H1 (cell line): ENCODE results near the gene SGSM1.

Experiments used
- BACH1 ChIP-seq: IDR thresholded peaks from 2 replicates; pipeline ENCODE4 v1.6.1; 2012; ENCODE audit warnings: low read length, improper control_type of control experiment
- CBX5 ChIP-seq: fragments of 300-800, 300-1000 bp; sonication (generic); IDR thresholded peaks from 2 replicates; pipeline ENCODE4 v1.7.1; 2016; ENCODE audit warnings: antibody characterized with exemption, low read length, low read depth
- CTCF ChIP-seq, 3 experiments: IDR thresholded peaks; 1 replicate in 2 of 3; 2 replicates in 1 of 3; pipeline versions ENCODE4 v1.5.1 to v1.6.1; 2011; ENCODE audit warnings: low read length in 3 of 3, mild to moderate bottlenecking in 3 of 3, inconsistent platforms in 2 of 3, low read depth in 1 of 3, moderate library complexity in 1 of 3; ENCODE audit not compliant: insufficient read depth in 1 of 3; ENCODE audit errors: control extremely low read depth in 1 of 3
- EGR1 ChIP-seq: IDR thresholded peaks from 2 replicates; pipeline ENCODE4 v1.6.1; 2011; ENCODE audit warnings: low read depth, low read length, borderline replicate concordance
- EZH2 ChIP-seq: fragments of 200-600 bp; sonication (generic); IDR thresholded peaks from 2 replicates; pipeline ENCODE4 v1.7.1; 2012; ENCODE audit warnings: low read depth, mild to moderate bottlenecking, moderate library complexity, low read length, inconsistent platforms; ENCODE audit not compliant: severe bottlenecking
- FOSL1 ChIP-seq: IDR thresholded peaks from 2 replicates; pipeline ENCODE4 v1.6.1; 2011; ENCODE audit warnings: mild to moderate bottlenecking, low read depth, low read length, moderate library complexity; ENCODE audit not compliant: insufficient read depth
- POLR2A ChIP-seq, 2 experiments: IDR thresholded peaks; 1 replicate in 1 of 2; 2 replicates in 1 of 2; pipeline ENCODE4 v1.6.1; 2011; ENCODE audit warnings: low read depth in 2 of 2, low read length in 2 of 2, mild to moderate bottlenecking in 2 of 2; ENCODE audit errors: control extremely low read depth in 1 of 2
- POLR2AphosphoS5 ChIP-seq: IDR thresholded peaks from 2 replicates; pipeline ENCODE4 v1.6.1; 2011; ENCODE audit warnings: low read depth, low read length
- RAD21 ChIP-seq, 2 experiments: IDR thresholded peaks in 1 of 2; conservative IDR thresholded peaks in 1 of 2; 2 replicates each; pipeline ENCODE4 v1.6.1; 2011; ENCODE audit warnings: low read depth in 2 of 2, low read length in 2 of 2, improper control_type of control experiment in 1 of 2, inconsistent platforms in 1 of 2, mild to moderate bottlenecking in 1 of 2, moderate library complexity in 1 of 2
- RFX5 ChIP-seq: IDR thresholded peaks from 2 replicates; pipeline ENCODE4 v1.6.1; 2011; ENCODE audit warnings: low read depth, low read length, improper control_type of control experiment, borderline replicate concordance
- SP2 ChIP-seq: IDR thresholded peaks from 2 replicates; pipeline ENCODE4 v1.6.1; 2012; ENCODE audit warnings: mild to moderate bottlenecking, low read length, inconsistent platforms
- SUZ12 ChIP-seq: fragments of 200-600 bp; sonication (generic); IDR thresholded peaks from 2 replicates; pipeline ENCODE4 v1.6.1; 2012; ENCODE audit warnings: mild to moderate bottlenecking, inconsistent platforms, low read length, moderate library complexity, mixed read lengths
- TF ChIP-seq, protein P1 (sequence below): IDR thresholded peaks from 2 replicates; pipeline ENCODE4 v1.6.1; 2011; ENCODE audit warnings: low read depth, mild to moderate bottlenecking, low read length; ENCODE audit not compliant: insufficient read depth

DNA sequence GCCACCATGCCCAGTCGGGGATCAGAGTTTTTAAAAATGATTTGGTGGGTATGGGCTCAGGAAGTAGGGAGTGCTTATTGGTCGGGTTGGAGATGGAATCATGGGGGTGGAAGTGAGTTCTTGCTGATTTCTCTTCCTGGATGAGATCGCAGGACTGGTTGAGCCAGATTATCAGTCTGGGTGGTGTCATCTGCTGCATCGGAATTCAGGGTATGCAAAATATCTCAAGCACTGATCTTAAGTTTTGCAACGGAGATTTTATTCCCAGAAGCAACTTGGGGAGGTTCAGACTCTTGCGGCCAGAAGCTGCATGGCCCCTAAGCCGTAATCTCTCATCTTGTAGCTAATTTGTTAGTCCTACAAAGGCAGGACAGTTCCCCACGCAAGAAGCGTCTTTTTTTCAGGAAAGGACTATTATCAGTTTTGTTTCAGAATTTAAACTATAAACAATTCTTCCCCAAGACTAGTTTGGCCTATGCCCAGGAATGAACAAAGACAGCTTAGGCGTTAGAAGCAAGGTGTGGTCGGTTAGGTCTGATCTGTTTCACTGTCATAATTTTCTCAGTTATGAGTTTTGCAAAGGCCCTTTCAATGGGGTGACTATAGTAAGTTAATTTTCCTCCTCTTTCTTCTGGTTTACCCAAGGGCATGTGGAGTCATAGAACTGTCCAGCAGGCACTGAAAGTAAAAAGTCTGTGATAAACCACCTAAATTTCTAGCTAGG is 30.1 kb upstream of the SGSM1 start:
- TF ChIP-seq CTCF (IDR thresholded peaks at IDR 0.05; ENCODE audit: control extremely low read depth in 1 of 3, insufficient read depth in 1 of 3, low read depth in 1 of 3, low read length in 3 of 3) (no peak), RFX5 (no peak), POLR2AphosphoS5 (no peak), EZH2 (no peak), POLR2A (IDR thresholded peaks at IDR 0.05; ENCODE audit: control extremely low read depth in 1 of 2, low read depth in 2 of 2, low read length in 2 of 2) (no peak), EGR1 (no peak), SUZ12 (no peak), FOSL1 (no peak), RAD21 (IDR thresholded peaks at IDR 0.05 in 1 of 2, conservative IDR thresholded peaks at IDR 0.05 in 1 of 2; ENCODE audit: low read depth in 2 of 2, low read length in 2 of 2) (no peak), CBX5 (no peak), BACH1 (no peak), SP2 (no peak)
- TF ChIP-seq, protein P1, sequence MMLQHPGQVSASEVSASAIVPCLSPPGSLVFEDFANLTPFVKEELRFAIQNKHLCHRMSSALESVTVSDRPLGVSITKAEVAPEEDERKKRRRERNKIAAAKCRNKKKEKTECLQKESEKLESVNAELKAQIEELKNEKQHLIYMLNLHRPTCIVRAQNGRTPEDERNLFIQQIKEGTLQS: no peak
